HL-60/S4 treated with retinoic acid at 250 ng/mL for 4 days and 3 days (cell line): Measurements from ENCODE around the gene WDTC1.

Experiments
- in situ Hi-C: fragments of 300-500 bp; cut with MboI; formaldehyde crosslinking; loops from 2 replicates; pipeline ENCODE4 v1.7.0; 2022; ENCODE audit warnings: low sequenced_read_pairs

WDTC1 gene

GRCh38 chr1:27331922-27332321, 97.5 kb downstream of the WDTC1 start:
- in situ Hi-C loops: no loop called here

GRCh38 chr1:27332536-27333281, 98.3 kb downstream of the WDTC1 start:
- in situ Hi-C loops: no loop called here

DNA sequence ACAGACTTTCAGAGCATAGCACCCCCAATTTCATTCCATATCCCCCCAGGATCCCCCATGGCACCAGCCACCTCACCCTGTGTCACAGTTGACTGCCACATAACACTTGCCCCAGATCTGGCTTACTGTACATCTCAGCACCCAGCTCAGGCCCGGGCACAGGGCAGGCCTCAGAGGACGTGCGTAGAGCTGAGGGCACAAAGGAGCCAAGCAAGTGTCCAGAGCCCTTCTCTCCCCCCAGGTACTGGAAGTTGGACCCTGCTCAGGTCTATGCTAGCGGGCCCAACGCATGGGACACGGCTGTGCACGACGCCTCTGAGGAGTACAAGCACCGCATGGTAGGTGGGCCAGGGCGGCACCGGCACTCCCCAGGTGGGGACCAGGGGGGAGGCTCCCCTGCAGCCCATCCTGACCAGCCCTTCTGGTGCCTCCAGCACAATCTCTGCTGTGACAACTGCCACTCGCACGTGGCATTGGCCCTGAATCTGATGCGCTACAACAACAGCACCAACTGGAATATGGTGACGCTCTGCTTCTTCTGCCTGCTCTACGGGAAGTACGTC, 99.4 kb downstream of the WDTC1 start:
- in situ Hi-C loops: no loop called here

DNA sequence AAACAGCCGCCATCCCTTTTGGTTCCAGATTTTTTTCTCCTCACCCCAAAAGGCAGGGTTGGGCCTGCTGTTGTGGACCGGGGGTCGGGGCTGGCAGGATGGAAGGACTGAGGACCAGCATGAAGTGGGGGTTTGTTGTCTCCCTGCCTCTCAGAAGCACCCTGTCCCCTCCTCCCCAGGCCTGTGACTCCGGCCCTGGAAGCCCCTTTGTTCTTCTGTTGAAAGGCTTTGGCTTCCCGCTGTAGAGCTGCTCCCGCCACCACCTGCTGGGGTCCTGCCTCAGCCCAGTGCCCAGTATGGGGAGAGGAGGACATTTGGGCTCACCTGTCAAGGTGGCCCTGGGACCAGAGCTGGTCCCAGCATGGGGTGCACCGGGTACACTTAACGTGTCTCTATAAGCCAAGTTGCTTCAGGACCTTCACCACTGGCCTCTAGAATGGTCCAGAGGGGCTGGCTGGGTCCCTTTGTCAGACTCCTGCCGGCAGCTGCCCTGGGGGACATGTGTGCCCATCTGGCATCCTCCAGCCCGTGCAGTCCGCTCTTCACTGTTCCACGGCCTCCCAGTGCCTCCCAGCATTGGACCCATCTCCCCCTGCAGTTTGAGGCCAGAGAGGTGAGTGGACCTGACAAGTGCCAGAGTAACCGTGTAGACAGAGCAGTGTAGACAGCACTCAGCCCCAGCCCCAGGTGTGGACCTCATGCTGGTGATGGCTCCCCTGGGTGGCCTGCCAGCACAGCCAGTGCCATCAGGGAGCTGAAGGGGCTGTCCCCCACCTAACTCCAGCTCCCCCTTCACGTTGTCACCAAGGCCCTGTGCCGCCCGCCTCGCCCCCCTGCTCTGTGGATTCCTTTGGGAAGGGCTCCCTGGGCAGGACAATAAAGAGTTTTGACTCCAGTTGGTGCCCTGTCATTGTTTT, 101.3 kb downstream of the WDTC1 start:
- in situ Hi-C loops: no loop called here

DNA sequence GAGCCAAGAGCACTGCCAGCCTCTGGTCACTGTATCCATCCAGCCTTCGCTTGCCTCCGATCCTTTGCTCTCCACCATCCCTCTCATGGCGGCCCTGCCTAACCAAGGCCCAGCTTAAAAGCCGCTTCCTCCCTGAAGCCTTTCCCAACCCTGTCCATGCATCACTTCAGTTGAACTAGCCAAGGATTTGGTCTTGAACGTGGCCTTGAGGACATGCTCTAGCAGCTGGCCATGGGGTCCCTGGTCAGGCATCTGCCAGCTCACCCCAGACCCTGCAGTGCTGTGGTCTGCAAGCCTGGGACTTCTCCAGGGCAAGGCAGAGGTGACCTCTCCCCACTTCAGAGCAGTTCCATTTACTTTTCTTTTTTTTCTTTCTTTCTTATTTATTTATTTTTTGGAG, 102.3 kb downstream of the WDTC1 start:
- in situ Hi-C loops: no loop called here

DNA sequence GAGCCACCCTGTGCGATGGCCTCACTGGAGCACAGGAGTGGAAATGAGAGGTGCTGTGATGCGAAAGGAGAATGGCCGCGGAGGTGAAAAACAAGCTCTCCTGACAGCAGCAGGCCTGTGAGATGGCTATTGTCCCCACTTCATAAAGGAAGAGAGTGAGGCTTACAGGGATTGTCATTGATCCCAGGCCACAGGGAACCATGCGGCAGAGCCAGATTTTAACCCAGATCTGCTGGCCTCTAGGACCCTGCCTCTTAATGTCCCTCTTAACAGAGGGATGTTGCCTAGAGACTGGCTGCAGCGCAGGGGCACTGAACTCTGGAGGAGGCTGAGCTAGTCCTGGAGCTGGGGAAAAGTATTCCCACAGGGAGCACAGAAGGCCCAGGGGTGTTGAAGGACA, 104.3 kb downstream of the WDTC1 start:
- in situ Hi-C loops: no loop called here

DNA sequence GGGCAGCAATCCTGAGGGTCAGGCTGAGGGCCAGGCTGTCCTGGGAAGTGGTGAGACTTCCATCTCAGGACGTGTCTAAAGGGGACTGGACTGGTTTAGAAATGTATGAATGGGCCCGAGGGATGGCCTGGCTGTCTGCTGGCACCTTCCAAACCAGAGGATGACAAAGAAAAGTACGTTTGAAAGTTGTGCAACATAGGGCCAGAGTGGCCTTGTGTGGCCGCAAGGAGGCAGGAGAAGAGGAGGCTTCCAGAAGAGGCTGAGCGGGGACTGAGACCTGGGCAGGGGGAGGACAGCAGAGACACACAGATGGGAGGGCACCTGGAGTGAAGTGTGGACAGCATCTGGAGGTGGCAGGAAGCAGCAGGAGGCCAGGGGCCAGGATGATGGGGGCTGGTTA, 104.8 kb downstream of the WDTC1 start:
- in situ Hi-C loops: no loop called here

DNA sequence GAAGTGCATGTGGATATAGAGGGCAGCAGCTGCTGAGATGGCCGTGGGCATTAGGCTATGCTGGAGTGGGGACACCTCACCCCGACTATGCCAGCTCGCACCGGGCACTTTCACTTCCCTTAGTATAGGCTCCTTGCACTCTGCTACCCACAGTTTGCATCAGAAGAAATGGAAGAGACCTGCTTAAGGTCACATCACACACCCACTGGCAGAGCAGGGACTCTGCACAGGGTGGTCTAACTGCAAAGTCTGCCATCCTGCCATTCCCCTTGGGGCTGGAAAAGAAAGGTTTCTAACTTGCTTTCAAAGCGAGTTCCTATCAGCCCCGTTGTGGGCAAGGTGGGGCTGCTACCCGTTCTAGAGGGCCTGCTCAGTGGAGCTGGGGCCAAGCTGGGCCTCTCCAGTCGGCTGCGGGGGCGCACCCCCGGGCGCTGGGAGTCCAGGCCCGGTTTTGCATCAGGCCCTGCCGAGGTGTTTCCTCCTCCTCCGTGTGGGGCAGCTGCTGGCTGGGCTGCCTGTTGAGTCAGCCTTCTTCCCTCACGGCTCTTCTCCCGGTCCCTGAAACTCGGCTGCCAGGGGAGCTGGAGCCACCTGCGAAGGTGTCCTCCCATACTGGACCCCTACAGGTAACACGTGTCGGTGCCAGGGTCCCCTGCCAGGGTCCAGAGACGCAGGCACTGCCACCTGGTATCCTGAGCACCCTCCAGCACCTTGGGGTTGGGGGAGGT, 107.3 kb downstream of the WDTC1 start, which contains the start of gene SYTL1:
Gene SYTL1, plus strand, starts transcription at position 498 of the 728 bp plus-strand sequence. CDS start 3,313 bp downstream, outside the sequence.
- in situ Hi-C loops: no loop called here

DNA sequence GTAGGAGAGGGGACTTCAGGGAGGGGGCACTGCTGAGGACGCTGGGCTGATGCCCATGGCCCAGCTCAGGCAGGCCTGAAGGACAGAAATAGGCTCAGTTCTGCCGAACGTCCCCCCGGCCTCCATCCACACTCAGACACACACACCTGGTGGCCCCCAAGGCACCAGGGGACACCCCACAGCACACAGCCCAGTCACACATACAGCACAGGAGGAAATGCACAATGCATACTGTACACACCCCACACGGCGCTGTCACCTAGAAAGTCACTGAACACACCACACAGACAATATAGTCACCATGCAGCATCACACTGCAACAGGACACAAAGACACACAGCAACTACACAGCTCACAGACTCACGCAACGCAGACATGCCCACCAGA, 108.0 kb downstream of the WDTC1 start:
- in situ Hi-C loops: no loop called here

DNA sequence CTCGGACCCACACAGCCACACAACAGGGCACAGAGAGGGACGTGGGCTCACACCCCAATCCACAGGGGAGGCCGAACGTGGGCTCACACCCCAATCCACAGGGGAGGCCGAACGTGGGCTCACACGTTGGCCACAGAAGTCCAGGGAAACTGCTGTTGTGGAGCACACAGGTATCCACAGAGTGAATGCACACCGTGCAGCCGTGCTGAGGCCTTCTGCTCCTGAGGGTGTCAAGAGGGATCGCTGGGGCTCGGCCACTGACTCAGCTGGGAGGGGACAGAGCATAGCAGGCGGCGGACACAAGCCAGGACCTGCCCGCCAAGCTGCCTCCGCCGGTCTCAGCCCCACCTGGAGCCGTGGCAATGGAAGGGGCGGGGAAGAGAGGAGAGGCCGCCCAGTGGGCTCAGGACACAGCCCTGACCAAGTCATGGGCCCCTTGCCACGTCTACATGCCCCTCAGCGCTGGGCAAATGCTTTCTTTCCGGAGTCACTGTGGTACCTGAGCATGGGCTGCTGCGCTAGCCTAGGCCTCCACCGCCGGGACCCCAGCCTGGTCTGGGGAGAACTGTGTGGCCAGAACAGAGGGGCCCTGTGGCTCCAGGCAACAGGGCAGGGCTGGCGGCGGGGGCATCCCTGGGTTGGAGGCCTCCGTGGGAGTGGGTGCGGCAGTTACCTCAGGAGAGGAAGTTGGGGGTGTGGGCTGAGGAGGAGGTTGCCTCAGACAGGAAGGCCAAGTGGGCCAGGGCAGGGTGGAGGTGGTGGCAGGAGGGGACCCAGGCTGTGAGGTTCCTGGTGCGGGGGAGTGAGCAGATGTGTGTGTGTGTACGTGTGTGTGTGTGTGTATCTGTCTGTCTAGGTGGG, 108.6 kb downstream of the WDTC1 start:
- in situ Hi-C loops: no loop called here

DNA sequence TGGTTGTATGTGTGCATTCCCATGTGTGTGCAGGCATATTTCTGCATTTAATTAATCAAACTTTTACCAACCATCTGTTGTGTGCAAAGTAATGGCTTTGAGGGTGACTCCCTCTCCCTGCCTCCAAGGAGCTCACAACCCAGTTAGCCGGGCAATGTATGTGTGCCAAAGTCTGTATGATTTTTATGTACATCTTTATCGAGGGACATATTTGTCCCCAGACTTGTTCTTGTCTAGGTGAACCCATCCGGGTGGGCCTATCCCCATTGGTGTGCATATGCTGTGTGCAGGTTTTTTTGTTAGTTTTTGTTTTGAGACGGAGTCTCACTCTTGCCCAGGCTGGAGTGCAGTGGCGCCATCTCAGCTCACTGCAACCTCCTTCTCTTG, 109.2 kb downstream of the WDTC1 start:
- in situ Hi-C loops: no loop called here

GRCh38 chr1:27345272-27345671, 110.8 kb downstream of the WDTC1 start:
- in situ Hi-C loops: no loop called here

GRCh38 chr1:27346357-27346756, 111.9 kb downstream of the WDTC1 start:
- in situ Hi-C loops: no loop called here

- in situ Hi-C loops: no loop called here
Measured at GRCh38 chr1:27346991-27347624, 112.7 kb downstream of the WDTC1 start.

DNA sequence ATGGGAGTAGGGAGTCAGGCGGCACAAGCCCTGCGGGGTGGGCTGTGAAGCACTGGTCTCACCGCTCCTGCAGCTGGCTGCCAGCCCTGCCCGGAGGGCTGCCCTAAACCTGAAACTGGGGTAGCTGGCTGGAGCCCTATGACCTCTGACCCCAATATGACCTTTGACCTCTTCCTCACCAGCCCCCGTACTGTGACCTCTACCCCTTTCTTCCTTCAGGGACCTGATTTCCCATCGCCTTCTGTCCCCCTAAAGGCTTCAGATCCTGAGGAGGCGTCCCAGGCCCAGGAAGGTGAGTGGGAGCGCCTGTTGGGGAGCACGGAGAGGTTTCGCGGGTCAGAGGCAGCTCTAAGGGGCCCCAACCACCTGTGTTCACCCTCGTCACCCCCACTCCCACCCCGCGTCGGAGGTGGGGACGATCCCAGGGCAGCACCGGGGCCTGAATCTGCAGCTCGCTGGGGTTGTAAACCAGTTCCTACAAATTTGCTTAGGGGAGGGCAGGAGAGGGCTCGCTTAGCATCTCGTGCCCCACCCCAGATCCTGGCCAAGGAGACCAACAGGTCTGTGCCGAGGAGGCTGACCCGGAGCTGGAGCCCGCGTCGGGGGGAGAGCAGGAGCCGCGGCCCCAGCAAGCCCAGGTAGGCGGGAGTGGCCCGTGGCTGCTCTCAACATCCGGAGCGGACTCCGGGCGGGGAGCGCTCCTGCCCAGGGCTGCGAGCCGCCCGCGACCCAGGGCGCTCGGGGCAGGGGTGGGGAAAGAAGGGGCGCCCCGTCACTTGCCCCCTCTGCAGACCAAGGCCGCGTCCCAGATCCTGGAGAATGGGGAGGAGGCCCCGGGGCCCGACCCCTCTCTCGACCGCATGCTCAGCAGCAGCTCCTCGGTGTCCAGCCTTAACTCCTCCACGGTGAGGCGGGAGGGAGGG, 114.7 kb downstream of the WDTC1 start:
- in situ Hi-C loops: no loop called here

- in situ Hi-C loops: no loop called here
Measured at GRCh38 chr1:27349784-27350662, 115.6 kb downstream of the WDTC1 start.

DNA sequence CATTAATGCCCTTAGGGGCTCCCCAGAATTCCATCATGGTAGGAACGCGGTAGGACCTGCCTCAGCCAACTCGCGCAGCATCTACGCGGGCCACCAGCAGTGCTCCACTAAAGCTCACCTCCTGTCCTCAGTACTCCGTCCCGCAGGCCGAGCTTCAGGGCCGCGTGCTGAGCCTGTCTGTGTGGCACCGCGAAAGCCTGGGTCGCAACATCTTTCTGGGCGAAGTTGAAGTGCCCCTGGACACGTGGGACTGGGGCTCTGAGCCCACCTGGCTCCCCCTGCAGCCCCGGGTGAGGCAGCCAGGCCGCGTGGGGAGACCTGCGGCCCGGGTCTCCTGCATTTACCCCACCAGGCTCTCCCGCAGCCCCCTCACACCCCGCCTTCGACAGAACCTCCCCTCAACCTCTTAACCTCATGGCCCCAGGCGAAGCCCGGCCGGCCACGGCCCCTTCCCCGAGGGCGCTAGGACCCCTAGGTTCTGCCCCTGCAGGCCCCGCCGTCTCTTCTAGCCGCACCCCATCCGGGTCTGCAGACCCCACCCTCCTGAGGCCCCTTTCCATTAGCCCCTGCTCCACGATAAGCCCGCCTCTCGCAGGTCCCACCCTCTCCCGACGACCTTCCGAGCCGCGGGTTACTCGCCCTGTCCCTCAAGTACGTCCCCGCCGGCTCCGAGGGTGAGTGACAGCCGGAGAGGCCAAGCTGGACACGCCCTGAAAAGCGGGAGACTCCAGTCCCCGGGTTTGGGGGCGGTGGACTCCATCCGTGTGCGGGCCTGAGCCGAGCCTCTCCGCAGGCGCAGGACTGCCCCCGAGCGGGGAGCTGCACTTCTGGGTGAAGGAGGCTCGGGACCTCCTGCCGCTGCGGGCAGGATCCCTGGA, 116.5 kb downstream of the WDTC1 start:
- in situ Hi-C loops: no loop called here
